ENCODE data around the gene MSX2. TPM values are rescaled to one million over a fixed set of nuclear protein-coding genes. Genes with fewer than 3 reads are reported as not detected.

Gene MSX2
- total RNA-seq (2014; rRNA removed; shearing (Covaris generic); ENCODE audit: low replicate concordance): 7.5 and 25.3 TPM in 2 replicates

GRCh38 chr5:174724484-174725260, at the start of gene MSX2:
Gene MSX2 (plus strand): TSS chr5:174724582. CDS start chr5:174724660, 78 bp downstream.
- in situ Hi-C loops (cut with HindIII; ENCODE audit: low pct_unique_long_range_greater_than_20kb, low sequenced_read_pairs): no loop called here
- peak; percentile 97 for DNase-seq (ENCODE audit: low read depth)

- no peak for DNase-seq (ENCODE audit: low read depth)
- in situ Hi-C loops (cut with HindIII; ENCODE audit: low pct_unique_long_range_greater_than_20kb, low sequenced_read_pairs): no loop called here
Measured at GRCh38 chr5:174675110-174675509, 49.3 kb upstream of the MSX2 start.

- DNase-seq (ENCODE audit: low read depth): no peak
- in situ Hi-C loops (cut with HindIII; ENCODE audit: low pct_unique_long_range_greater_than_20kb, low sequenced_read_pairs): no loop called here
Measured at GRCh38 chr5:174675916-174676315, 48.5 kb upstream of the MSX2 start.

GRCh38 chr5:174678107-174678506, 46.3 kb upstream of the MSX2 start:
- in situ Hi-C loops (cut with HindIII; ENCODE audit: low pct_unique_long_range_greater_than_20kb, low sequenced_read_pairs): no loop called here
- DNase-seq (ENCODE audit: low read depth): no peak

GRCh38 chr5:174680901-174681565, 43.3 kb upstream of the MSX2 start:
- DNase-seq (ENCODE audit: low read depth): no peak
- in situ Hi-C loops (cut with HindIII; ENCODE audit: low pct_unique_long_range_greater_than_20kb, low sequenced_read_pairs): no loop called here

- in situ Hi-C loops (cut with HindIII; ENCODE audit: low pct_unique_long_range_greater_than_20kb, low sequenced_read_pairs): no loop called here
- DNase-seq (ENCODE audit: low read depth): no peak
Measured at GRCh38 chr5:174687503-174687902, 36.9 kb upstream of the MSX2 start.

GRCh38 chr5:174688441-174689354, 35.7 kb upstream of the MSX2 start:
- in situ Hi-C loops (cut with HindIII; ENCODE audit: low pct_unique_long_range_greater_than_20kb, low sequenced_read_pairs): no loop called here
- DNase-seq (ENCODE audit: low read depth): no peak

GRCh38 chr5:174690271-174690670, 34.1 kb upstream of the MSX2 start:
- peak; percentile 59 for DNase-seq (ENCODE audit: low read depth)
- in situ Hi-C loops (cut with HindIII; ENCODE audit: low pct_unique_long_range_greater_than_20kb, low sequenced_read_pairs): no loop called here

GRCh38 chr5:174692381-174692780, 32.0 kb upstream of the MSX2 start:
- no peak for DNase-seq (ENCODE audit: low read depth)
- in situ Hi-C loops (cut with HindIII; ENCODE audit: low pct_unique_long_range_greater_than_20kb, low sequenced_read_pairs): no loop called here

GRCh38 chr5:174692982-174693422, 31.4 kb upstream of the MSX2 start:
- in situ Hi-C loops (cut with HindIII; ENCODE audit: low pct_unique_long_range_greater_than_20kb, low sequenced_read_pairs): no loop called here
- DNase-seq (ENCODE audit: low read depth): no peak

- in situ Hi-C loops (cut with HindIII; ENCODE audit: low pct_unique_long_range_greater_than_20kb, low sequenced_read_pairs): no loop called here
- DNase-seq (ENCODE audit: low read depth): no peak
Measured at GRCh38 chr5:174693697-174694385, 30.5 kb upstream of the MSX2 start.

GRCh38 chr5:174694611-174695010, 29.8 kb upstream of the MSX2 start:
- in situ Hi-C loops (cut with HindIII; ENCODE audit: low pct_unique_long_range_greater_than_20kb, low sequenced_read_pairs): no loop called here
- no peak for DNase-seq (ENCODE audit: low read depth)

- no peak for DNase-seq (ENCODE audit: low read depth)
- in situ Hi-C loops (cut with HindIII; ENCODE audit: low pct_unique_long_range_greater_than_20kb, low sequenced_read_pairs): no loop called here
Measured at GRCh38 chr5:174698156-174698555, 26.2 kb upstream of the MSX2 start.

- in situ Hi-C loops (cut with HindIII; ENCODE audit: low pct_unique_long_range_greater_than_20kb, low sequenced_read_pairs): no loop called here
Measured at GRCh38 chr5:174699131-174699530, 25.3 kb upstream of the MSX2 start.

GRCh38 chr5:174706997-174707572, 17.3 kb upstream of the MSX2 start:
- in situ Hi-C loops (cut with HindIII; ENCODE audit: low pct_unique_long_range_greater_than_20kb, low sequenced_read_pairs): no loop called here
- no peak for DNase-seq (ENCODE audit: low read depth)

More at GRCh38 chr5:174699131-174699530, 25.3 kb upstream of the MSX2 start:
- no peak for DNase-seq (ENCODE audit: low read depth)

GRCh38 chr5:174707671-174708070, 16.7 kb upstream of the MSX2 start:
- no peak for DNase-seq (ENCODE audit: low read depth)
- in situ Hi-C loops (cut with HindIII; ENCODE audit: low pct_unique_long_range_greater_than_20kb, low sequenced_read_pairs): no loop called here

- DNase-seq (ENCODE audit: low read depth): no peak
- in situ Hi-C loops (cut with HindIII; ENCODE audit: low pct_unique_long_range_greater_than_20kb, low sequenced_read_pairs): no loop called here
Measured at GRCh38 chr5:174708476-174709207, 15.7 kb upstream of the MSX2 start.

Data from Caki2 (cell line).